BLaER1 treated with 17β-estradiol and CSF1 and Interleukin-3, amounts not matched to agents 10 nM and 100 nM (cell line): ENCODE measurements around the gene PAN2.
"Not testable (repeated sequence)": the region's sequence is repeated elsewhere in the genome, so short reads cannot be mapped to it uniquely, and the experiment has no call there.

ENCODE experiments used
- H3K27ac ChIP-seq, 11 experiments: shearing (Covaris generic); formaldehyde crosslinking; 2 replicates each; pipeline ENCODE4 v1.8.1; 2022
- H3K27me3 ChIP-seq, 11 experiments: shearing (Covaris generic); formaldehyde crosslinking; 2 replicates each; pipeline ENCODE4 v1.8.1; 2022
- H3K36me3 ChIP-seq, 11 experiments: shearing (Covaris generic); formaldehyde crosslinking; 2 replicates each; pipeline ENCODE4 v1.8.1; 2022
- H3K4me1 ChIP-seq, 10 experiments: shearing (Covaris generic); formaldehyde crosslinking; 2 replicates each; pipeline ENCODE4 v1.8.1; 2022
- H3K4me2 ChIP-seq, 11 experiments: shearing (Covaris generic); formaldehyde crosslinking; 2 replicates each; pipeline ENCODE4 v1.8.1; 2022
- H3K4me3 ChIP-seq, 10 experiments: shearing (Covaris generic); formaldehyde crosslinking; 2 replicates each; pipeline ENCODE4 v1.8.1; 2022
- H3K9ac ChIP-seq, 11 experiments: shearing (Covaris generic); formaldehyde crosslinking; 2 replicates each; pipeline ENCODE4 v1.8.1; 2022
- H3K9me3 ChIP-seq, 11 experiments: shearing (Covaris generic); formaldehyde crosslinking; replicated peaks in 1 of 11; 2 replicates each; pipeline ENCODE4 v1.8.1; 2022
- H4K20me1 ChIP-seq, 11 experiments: shearing (Covaris generic); formaldehyde crosslinking; 2 replicates each; pipeline ENCODE4 v1.8.1; 2022
- Cebpa-rat ChIP-seq, 11 experiments: shearing (Covaris generic); IDR thresholded peaks; 2 replicates each; pipeline ENCODE4 v1.8.1; 2022

The PAN2 gene

DNA sequence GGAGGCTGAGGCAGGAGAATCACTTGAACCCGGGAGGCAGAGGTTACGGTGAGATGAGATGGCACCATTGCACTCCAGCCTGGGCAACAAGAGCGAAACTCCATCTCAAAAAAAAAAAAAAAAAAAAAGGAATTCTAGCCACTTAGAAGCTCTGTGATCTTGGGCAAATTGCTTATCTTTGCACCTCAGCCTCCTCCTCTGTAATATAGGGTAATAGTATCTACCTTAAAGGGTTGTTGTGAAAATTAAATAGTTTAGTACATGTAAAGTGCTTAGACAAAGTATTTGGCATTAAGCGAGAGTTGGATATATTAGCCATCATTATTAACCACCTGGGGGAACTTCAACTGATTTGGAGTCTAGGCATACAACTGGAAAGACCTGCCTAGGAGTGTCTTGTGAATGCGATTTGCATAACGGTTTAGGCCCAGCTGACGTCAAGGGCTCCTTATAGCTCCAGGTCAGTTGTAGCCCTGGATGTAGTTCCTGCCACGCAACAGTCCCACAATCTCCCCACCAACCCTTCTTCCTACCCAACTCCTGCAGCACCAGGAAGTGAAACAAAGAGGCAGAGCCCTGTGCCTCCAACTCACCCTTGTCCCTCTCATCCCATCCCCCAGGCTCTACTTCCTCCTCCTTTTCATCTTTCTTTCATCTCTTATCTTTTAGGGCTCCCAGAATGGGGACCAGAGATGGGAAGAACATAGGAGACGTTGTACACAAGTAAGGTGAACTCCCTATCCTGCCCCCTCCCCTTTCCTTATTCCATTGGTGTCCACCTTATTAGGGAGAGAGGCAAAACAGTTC lies 2.8 kb upstream of the PAN2 start:
- Histone ChIP-seq H3K27ac (peak overlapping the region in 8 of 11 experiments; percentile 34 to 67 (median 53); a peak in 15 of 22 replicates), H3K9me3 (no peaks in the 10 kb centered on the region), H3K27me3 (no peaks in the 10 kb centered on the region), H4K20me1 (no peaks in the 10 kb centered on the region), H3K4me3 (no peak overlapping the region), H3K36me3 (peaks cover 0 to 12% (median 5%) of the 10 kb centered on the region in 11 experiments; a peak in 12 of 22 replicates), H3K4me1 (peaks cover 31 to 73% (median 54%) of the 10 kb centered on the region in 10 experiments), H3K9ac (peak overlapping the region in 2 of 11 experiments; percentile 7 to 15; a peak in 2 of 22 replicates), H3K4me2 (peak overlapping the region in 9 of 11 experiments; percentile 7 to 95 (median 61); a peak in 18 of 22 replicates)
- no peak for TF ChIP-seq Cebpa-rat (IDR thresholded peaks at IDR 0.05)

DNA sequence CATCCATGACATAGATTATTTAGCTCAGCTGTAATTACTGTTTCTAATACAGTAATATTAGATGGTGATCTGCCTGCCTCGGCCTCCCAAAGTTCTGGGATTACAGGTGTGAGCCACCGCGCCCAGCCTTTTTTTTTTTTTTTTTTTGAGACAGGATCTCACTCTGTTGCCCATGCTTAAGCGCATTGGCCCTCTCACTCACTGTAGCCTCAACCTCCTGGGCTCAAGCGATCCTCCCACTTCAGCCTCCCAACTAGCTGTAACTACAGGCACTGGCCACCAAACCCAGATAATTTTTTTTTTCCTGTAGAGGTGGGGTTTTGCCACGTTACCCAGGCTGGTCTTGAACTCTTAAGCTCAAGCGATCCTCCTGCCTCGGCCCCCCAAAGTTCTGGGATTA lies 1.7 kb upstream of the PAN2 start:
- not testable (repeated sequence) for H3K9ac ChIP-seq, H3K4me3 ChIP-seq, H3K9me3 ChIP-seq, H4K20me1 ChIP-seq, H3K27me3 ChIP-seq, H3K36me3 ChIP-seq
- Histone ChIP-seq H3K4me1 (peaks cover 31 to 73% (median 54%) of the 10 kb centered on the region in 10 experiments), H3K27ac (peak overlapping the region in 3 of 11 experiments; percentile 8 to 67 (median 41); a peak in 2 of 22 replicates), H3K4me2 (peak overlapping the region in 4 of 11 experiments; percentile 76 to 95 (median 86); a peak in 6 of 22 replicates)

DNA sequence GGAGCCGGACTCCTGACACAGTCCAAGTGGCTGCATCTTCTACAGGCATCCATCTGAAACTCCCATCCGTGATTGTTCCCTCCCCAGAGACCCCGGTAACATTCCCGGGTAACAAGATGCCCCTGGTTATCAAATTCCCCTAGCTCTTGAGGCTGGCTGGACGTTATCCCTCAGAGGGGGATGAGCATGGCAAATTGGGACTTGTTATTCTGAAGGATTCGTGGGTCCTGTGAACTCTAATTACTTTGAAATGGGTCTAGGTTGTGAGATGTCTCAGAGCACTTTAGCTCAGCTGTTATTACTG lies 642 bp upstream of the PAN2 start:
- Histone ChIP-seq H3K4me1 (peaks cover 31 to 67% (median 52%) of the 10 kb centered on the region in 10 experiments), H4K20me1 (no peaks in the 10 kb centered on the region), H3K9me3 (no peaks in the 10 kb centered on the region), H3K4me2 (peak overlapping the region; percentile 82 to 96 (median 91)), H3K9ac (peak overlapping the region; percentile 80 to 91 (median 84)), H3K36me3 (no peaks in the 10 kb centered on the region; a peak in 1 of 22 replicates), H3K27ac (peak overlapping the region; percentile 79 to 96 (median 90)), H3K4me3 (peak overlapping the region; percentile 61 to 79 (median 67)), H3K27me3 (no peaks in the 10 kb centered on the region)
- no peak for TF ChIP-seq Cebpa-rat (IDR thresholded peaks at IDR 0.05)

DNA sequence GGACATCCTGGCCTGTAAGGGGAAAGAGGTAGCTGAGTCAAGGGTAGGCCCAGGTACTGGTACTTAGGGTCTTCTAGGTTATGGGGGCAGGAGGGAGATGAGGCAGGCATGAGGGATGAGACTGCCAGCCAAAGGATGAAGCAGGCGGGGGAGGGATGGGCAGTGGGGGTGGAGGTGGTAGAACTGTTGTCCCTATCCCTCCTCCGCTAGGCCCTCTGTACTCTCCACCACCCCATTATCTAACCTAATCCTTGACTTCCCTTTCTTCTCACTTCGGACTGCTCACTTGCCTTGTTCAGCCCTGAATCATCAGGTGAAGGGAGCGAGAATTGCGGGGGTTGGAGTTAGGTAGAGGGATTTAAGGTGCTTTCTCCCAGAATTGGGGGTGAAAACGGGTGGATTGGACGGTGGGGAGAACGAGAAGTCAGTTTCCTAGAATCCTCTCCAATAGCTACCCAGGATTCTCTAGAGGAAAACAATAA lies 562 bp downstream of the PAN2 start:
- no peak for TF ChIP-seq Cebpa-rat (IDR thresholded peaks at IDR 0.05)
- Histone ChIP-seq H3K4me3 (peak overlapping the region; percentile 61 to 79 (median 67)), H3K4me1 (peaks cover 25 to 55% (median 43%) of the 10 kb centered on the region in 10 experiments)

DNA sequence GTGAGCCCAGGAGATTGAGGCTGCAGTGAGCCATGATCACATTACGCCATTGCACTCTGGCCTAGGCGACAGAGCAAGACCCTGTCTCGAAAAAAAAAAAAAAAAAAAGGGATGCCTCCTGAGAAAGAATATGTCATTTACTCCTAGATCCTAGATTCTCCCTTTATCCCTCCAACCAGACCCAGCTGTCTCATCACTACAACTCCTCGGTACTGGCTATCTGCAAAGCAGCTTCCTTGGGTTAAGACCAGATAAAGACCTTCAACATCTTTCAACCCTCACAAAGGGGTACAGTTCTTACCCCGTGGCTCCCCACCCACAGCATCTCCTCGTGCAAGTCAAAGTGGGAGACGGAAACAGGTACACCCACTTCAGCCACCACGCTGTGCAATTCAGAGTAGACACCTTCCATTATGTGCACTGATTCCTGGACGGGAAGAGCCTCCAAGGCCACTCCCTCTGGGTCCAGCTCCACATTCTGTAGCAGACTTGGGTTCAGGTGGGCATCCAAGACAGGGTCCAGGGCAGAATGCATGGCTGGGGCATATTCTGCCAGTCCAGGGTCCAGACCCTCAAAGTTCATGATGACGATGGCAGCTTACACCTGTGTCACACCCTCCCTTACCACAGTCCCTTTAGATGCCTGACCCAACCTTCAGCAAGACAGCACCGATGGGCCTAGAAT lies 1.1 kb downstream of the PAN2 start:
- peak overlapping the region; percentile 61 to 79 (median 67) for H3K4me3 ChIP-seq
- H3K9ac ChIP-seq = peak overlapping the region; percentile 80 to 91 (median 84); a peak in 21 of 22 replicates

More for the DNA sequence above, 562 bp downstream of the PAN2 start:
- Histone ChIP-seq H3K9me3 (no peaks in the 10 kb centered on the region), H3K4me2 (peak overlapping the region; percentile 82 to 96 (median 91)), H3K27ac (peak overlapping the region; percentile 79 to 96 (median 90)), H3K27me3 (no peaks in the 10 kb centered on the region), H3K9ac (peak overlapping the region; percentile 80 to 91 (median 84)), H3K36me3 (peaks cover 0 to 7% (median 3%) of the 10 kb centered on the region in 11 experiments; a peak in 12 of 22 replicates), H4K20me1 (no peaks in the 10 kb centered on the region)

DNA sequence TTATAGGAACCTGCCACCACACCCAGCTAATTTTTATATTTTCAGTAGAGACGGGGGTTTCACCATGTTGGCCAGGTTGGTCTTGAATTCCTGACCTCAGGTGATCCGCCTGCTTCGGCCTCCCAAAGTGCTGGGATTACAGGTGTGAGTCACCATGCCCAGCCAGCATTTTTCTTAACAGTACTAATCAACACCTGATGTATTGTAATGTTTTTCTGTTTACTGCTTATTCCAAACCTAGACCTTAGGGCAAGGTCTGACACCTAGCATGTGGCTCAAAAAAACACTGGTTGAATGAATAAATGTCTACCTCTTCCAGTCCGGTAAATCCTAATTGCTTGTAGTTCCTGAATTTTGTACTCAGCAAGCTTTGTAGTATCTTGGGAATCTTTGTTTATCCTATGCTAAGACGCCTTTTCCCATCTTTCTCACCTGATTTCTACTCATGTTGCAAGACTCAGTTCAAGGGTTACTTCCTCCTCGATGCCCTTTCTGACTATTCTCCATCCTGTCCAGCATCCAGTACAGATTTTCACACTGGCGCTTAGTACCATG lies 2.8 kb downstream of the PAN2 start:
- H3K36me3 ChIP-seq = peaks cover 18 to 29% (median 25%) of the 10 kb centered on the region in 11 experiments; a peak in 21 of 22 replicates
- no peak for TF ChIP-seq Cebpa-rat (IDR thresholded peaks at IDR 0.05)
- peaks cover 31 to 43% (median 37%) of the 10 kb centered on the region in 10 experiments for H3K4me1 ChIP-seq
- H3K9me3 ChIP-seq = no peaks in the 10 kb centered on the region
- H3K9ac ChIP-seq = no peak overlapping the region
- no peaks in the 10 kb centered on the region for H3K27me3 ChIP-seq
- H3K4me2 ChIP-seq = no peak overlapping the region
- H3K4me3 ChIP-seq = no peak overlapping the region
- no peak overlapping the region for H3K27ac ChIP-seq
- no peaks in the 10 kb centered on the region for H4K20me1 ChIP-seq

More for the DNA sequence above, 1.1 kb downstream of the PAN2 start:
- Histone ChIP-seq H3K27ac (peak overlapping the region; percentile 79 to 96 (median 90)), H3K9me3 (no peaks in the 10 kb centered on the region), H3K4me2 (peak overlapping the region; percentile 82 to 96 (median 91)), H3K36me3 (peaks cover 2 to 13% (median 8%) of the 10 kb centered on the region in 11 experiments; a peak in 15 of 22 replicates), H4K20me1 (no peaks in the 10 kb centered on the region), H3K27me3 (no peaks in the 10 kb centered on the region), H3K4me1 (peaks cover 22 to 49% (median 38%) of the 10 kb centered on the region in 10 experiments)
- TF ChIP-seq Cebpa-rat (IDR thresholded peaks at IDR 0.05) = no peak

DNA sequence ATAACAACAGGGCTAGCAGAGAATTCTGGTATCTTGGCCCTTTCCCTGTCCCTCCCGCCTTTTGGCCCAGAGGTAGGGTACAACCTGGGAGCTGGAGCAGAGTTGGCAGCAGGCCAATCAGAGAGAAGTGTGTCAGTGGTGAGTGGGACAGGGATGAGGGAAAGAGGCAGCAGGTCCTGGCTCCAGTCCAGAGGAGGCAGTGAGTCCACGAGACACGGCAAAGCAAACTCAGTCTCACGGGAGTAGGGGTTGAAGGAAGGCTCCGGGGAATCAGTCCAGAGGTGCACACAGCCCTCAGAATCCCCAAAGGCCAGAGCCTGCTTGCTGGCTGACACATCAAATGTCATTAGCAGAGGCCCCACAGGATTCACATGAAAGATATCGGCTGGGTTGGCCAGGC lies 7.3 kb downstream of the PAN2 start:
- H3K27ac ChIP-seq = peak overlapping the region in 7 of 11 experiments; percentile 20 to 56 (median 28); a peak in 9 of 22 replicates
- H3K9ac ChIP-seq = peak overlapping the region in 2 of 11 experiments; percentile 3 to 24; a peak in 2 of 22 replicates
- peaks cover 7 to 20% (median 15%) of the 10 kb centered on the region in 10 experiments; a peak in 19 of 20 replicates for H3K4me1 ChIP-seq
- no peaks in the 10 kb centered on the region for H4K20me1 ChIP-seq
- H3K4me2 ChIP-seq = peak overlapping the region in 9 of 11 experiments; percentile 18 to 51 (median 37); a peak in 19 of 22 replicates
- no peaks in the 10 kb centered on the region for H3K9me3 ChIP-seq
- TF ChIP-seq Cebpa-rat (IDR thresholded peaks at IDR 0.05) = no peak
- no peaks in the 10 kb centered on the region for H3K27me3 ChIP-seq
- peaks cover 51 to 71% (median 66%) of the 10 kb centered on the region in 11 experiments for H3K36me3 ChIP-seq
- no peak overlapping the region for H3K4me3 ChIP-seq

DNA sequence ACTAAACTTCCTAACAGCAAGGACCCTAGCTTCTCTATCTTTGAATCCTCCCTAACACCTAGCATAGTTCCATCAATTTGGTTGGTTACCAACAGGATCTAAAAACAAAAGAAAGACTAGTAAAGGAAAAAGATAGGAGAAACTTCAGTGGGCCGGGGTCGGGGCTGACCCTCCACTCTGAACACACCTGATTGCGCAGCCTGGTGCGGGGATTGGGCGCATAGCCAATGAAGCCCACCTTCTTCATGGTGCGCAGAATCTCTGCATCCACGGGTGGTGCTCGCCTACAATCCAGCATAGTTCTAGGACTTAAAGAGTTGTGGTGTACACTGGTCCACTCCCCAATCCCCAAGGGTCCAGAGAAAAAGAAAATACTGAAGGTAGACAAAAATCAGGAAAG lies 7.7 kb downstream of the PAN2 start:
- Histone ChIP-seq H4K20me1 (no peaks in the 10 kb centered on the region), H3K27me3 (no peaks in the 10 kb centered on the region), H3K36me3 (peaks cover 51 to 72% (median 67%) of the 10 kb centered on the region in 11 experiments), H3K27ac (no peak overlapping the region), H3K9ac (0 out of 22 replicates have a peak overlapping the region, but pooled peaks of 1 of the 11 experiments have one; percentile 3), H3K4me1 (peaks cover 7 to 20% (median 15%) of the 10 kb centered on the region in 10 experiments; a peak in 19 of 20 replicates), H3K9me3 (no peaks in the 10 kb centered on the region), H3K4me2 (peak overlapping the region in 4 of 11 experiments; percentile 23 to 45 (median 32); a peak in 5 of 22 replicates), H3K4me3 (no peak overlapping the region)
- TF ChIP-seq Cebpa-rat (IDR thresholded peaks at IDR 0.05) = no peak
